GM18507 (cell line): ENCODE results near the gene RTL1.

ENCODE experiments used
- DNase-seq: peaks from one replicate; pipeline ENCODE4 v3.0.0; 2011; ENCODE audit warnings: low read depth; ENCODE audit not compliant: insufficient read length; ENCODE audit errors: extremely low spot score
- FAIRE-seq: peaks from 2 replicates; lab custom pipeline; 2011; peaks lifted over from hg19 to GRCh38; lab: Jason Lieb, UNC

RTL1 gene

DNA sequence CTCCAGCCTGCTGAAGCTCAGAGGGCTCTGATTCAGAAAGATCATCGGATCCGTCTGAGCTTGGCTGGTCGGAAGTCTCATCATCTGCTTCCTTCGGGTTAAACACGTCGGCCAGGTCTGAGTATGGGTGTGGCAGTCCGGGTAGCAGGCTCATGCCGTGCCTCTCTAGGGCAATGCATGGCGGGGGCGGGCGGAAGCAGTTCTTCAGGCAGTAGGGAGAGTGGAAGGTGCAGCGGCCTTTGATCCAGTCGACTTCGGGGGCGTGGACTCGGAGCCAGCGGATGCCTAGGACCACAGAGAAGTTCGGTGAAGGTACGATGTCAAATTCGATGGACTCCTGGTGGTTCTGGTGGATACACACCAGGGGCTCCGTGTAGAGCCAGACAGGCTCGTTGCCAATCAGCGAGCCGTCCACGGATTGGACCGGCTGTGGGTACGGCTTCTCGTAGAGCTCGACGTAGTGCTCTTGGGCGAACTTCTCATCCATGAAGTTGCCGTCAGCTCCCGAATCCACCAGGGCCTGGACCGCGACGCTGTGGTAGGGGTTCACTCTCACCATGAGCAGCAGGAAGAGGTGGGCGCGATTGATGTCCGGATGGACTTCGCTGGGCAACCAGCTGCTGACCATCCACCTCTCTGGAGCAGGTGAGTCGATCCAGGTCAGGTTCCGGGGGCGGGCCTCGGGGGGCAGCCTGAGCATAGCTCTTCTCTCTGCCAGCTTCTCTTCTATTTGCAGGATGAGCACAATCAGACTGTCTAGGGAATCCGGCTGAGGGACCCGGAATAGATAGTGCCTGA is 20.3 kb downstream of the RTL1 start:
- no peak for DNase-seq
- no peak for FAIRE-seq

- DNase-seq (no peak), FAIRE-seq (no peak)
Observed at GRCh38 chr14:100882026-100882967, 21.2 kb downstream of the RTL1 start.

DNA sequence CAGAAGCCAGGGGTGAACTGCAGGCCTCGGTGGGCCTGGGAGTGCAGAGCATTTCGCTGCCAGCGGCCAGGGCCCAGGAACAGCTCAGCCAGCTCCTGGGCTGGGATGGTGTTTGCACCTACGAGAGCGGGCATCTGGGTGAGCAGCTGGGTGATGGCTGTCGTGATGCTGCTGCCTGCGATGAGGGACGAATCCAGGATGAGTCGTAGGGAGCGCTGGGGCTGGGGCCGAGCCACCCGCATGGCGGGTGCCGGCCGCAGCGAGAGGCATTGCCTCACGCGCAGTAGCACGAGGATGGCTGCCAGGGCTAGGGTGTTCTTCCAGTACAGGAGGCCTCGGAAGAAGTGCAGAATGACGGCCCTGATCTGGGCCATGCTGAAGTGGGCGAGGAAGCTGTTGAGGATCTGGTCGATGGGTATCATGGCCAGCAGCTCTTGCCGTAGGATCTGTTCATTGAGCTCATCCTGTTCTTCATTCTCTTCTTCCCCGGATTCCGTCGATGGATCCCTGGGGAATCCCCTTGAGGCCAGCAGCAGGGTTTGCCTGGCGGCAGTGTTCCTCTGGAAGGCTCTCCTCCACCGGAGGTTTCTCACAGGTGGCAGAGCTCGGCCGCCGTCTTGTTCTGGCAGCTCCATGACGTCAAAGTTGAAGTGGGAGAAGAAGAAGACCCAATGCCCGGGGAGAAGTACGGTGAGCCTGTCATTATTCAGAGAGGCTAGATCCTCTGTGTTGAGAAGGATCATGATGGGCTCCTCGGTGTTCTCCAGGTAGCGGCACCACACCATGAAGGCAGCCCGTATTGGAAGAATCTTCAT is 22.1 kb downstream of the RTL1 start:
- no peak for FAIRE-seq
- no peak for DNase-seq

GRCh38 chr14:100880271-100881101 is 23.0 kb downstream of the RTL1 start:
- DNase-seq (no peak), FAIRE-seq (no peak)

- FAIRE-seq (no peak), DNase-seq (no peak)
Observed at GRCh38 chr14:100879782-100880181, 23.7 kb downstream of the RTL1 start.

DNA sequence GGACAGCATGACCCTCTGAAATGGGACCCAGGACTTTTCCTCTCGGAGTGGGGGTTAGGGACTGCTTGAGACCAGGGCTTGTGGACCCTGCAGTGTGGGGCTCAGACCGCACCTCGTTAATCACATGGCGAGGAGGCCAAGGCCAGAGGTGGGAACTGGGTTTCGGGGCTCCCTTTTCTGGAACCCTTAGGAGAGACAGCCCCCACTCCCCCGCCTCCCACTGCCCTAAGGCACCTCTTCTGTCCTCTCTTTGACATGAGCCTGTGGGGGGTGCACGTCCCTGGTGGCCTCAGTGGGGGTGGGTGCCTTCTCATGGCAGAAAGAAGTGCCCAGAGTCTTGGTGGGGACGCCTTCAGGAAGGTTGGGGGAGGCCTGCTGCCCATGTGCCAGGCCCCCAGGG is 24.3 kb downstream of the RTL1 start:
- DNase-seq (no peak), FAIRE-seq (no peak)

GRCh38 chr14:100878271-100879146 is 25.0 kb downstream of the RTL1 start:
- DNase-seq (no peak), FAIRE-seq (no peak)

DNA sequence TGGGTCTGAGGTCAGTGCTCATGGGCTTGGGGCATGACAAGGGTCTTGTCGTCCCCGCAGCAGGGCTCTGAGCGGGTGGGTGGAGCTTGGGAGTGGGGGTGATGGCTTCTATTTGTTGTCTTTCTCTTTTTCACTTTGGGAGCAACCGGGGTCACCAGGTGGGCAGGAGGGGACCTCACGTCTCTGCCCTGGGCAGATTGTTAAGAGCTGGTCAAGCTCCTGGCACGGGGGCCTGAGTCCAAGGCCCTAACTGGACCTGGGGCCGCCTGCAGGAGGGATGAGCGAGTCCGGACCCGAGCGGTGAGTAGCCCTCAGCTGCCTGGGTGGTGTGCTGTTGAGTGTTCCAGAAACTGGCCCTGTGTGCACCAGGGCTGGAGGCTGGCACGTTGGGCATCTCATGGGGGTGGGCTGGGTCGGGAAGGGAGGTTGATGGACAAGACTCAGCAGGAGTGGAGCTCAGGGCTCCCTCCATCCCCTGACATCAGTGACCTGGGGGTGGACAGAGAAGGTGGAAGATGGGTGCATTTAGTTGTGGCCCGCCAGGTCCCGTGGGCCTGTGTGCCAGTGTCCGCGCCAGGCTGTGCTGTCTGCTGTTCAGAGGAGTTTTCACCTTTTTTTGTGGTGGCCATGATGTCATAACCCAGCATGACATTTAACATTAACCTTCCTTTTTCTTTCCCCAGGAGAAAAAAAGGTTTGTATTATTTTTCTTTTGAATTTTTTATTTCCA is 27.5 kb downstream of the RTL1 start:
- DNase-seq, result no peak
- no peak for FAIRE-seq

GRCh38 chr14:100875126-100875525 is 28.4 kb downstream of the RTL1 start:
- FAIRE-seq, result no peak
- DNase-seq, result no peak

DNA sequence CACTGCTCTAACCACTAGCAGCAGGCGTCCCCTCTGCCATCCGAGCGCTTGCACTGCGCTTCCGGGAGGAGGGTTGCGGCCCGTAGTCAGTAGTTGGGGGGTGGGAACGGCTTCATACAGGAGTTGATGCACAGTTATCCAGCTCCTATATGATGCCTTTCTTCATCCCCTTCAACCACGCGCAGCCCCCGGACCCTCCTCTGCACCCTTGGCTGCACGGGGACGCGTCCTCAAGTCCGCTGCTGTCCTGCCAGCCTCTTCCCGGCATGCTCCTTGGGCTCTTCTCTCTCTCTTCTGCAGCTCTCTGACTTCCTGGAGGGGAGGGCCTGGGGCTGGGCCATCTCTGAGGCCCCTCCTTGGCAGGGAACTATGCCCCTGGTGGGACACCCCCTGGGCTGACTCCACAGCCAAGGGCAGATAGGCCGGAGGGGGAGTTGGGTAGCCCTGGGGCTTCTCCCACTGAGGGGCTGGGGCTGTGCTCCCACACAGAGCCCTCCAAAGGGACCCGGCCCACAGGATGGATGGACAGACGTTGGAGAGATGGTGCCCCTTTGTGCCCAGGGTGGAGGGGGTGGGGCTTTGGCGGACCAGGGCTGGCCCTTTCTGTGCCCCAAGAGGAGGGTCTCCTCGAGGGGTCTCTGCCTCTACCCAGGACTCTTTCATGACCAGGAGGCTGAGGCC is 29.0 kb downstream of the RTL1 start:
- DNase-seq (no peak), FAIRE-seq (no peak)

GRCh38 chr14:100874051-100874410 is 29.5 kb downstream of the RTL1 start:
- no peak for FAIRE-seq
- no peak for DNase-seq

- FAIRE-seq (no peak), DNase-seq (no peak)
Observed at GRCh38 chr14:100873096-100873482, 30.4 kb downstream of the RTL1 start.

DNA sequence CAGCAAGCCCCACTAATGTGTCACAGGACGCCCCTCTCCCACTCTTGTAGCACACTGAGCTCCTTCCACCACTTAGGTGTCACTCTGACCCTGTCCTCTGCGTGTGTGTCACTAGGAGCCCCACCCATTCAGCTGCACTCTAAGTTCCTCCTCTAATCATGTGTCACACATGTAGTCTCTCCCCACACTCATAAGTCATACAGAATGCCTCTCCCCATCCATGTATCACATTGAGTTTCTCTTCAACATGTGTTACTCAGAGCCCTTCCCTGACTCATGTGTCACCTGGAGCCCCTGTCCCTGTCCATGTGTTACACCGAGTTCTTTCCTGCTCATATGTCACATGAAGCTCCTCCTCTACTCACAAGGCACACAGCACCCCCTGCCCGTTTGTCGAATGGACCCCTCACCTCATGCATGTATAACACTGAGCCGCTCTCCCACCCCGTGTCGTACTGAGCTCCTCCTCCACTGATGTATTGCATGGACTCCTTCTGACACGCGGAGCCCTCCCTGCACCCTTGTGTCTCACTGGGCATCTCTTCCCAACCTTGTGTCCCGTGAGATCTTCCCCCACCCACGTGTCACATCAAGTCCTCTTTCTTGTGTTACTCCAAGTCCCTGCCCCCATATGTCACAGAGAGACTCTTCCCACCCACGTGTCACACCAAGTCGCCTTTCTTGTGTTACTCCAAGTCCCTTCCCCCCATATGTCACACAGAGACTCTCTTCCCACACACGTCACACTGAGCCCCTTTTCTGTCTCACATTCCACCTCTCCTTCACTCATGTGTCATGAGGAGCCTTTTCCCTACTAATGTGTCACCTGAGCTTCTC is 31.0 kb downstream of the RTL1 start:
- FAIRE-seq (no peak), DNase-seq (no peak)

DNA sequence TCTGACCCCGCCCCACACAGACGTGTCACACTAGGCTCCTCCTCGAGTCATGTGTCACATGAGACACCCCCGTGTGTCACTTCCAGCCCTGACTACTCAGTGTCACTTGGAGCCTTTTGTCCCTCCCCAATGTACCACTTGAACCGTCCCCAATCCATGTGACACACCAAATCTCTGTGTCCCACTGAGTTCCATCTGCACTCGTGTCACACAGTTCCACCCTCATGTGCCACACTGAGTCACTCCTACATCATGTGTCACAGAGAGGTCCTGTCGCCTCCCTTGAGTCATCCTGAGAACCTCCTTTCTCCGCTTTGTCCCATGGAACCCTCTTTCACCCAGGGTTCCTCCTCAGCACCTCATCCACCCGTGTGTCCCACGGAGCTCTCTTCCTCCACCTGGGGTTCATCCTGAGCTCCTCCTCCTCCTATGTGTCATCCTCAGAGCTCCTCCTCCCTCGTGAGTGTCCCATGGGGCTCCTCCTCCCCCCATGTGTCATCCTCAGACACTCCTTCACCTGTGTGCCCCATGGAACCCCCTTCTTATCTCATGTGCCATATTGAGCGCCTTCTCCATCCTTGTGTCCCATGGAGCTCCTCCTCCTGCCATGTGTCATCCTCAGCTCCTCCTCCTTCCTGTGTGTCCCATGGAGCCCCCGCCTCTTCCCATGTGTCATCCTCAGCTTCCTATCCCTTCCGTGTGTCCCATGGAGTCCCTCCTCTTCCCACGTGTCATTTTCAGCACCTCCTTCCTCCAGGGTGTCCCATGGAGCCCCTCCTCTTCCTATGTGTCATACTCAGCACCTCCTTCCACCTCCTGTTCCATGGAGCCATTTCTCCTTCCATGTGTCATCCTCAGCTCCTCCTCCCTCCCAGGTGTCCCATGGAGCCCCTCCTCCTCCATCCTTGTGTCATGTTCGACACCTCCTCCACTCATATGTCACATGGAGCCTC is 32.0 kb downstream of the RTL1 start:
- no peak for FAIRE-seq
- no peak for DNase-seq
